Measurements from ENCODE around the gene PPP2R2D.

The PPP2R2D gene

GRCh38 chr10:131963350-131963749 is 62.5 kb downstream of the PPP2R2D start:
- no peak overlapping the region for H3K27ac ChIP-seq
- TF ChIP-seq CTCF (IDR thresholded peaks at IDR 0.05) (no peak), ZFX (IDR thresholded peaks at IDR 0.05; ENCODE audit: borderline replicate concordance) (no peak)

GRCh38 chr10:131963811-131964210 is 63.0 kb downstream of the PPP2R2D start:
- no peak overlapping the region for H3K27ac ChIP-seq
- TF ChIP-seq CTCF (IDR thresholded peaks at IDR 0.05) (no peak), ZFX (IDR thresholded peaks at IDR 0.05; ENCODE audit: borderline replicate concordance) (no peak)

- no peak for TF ChIP-seq ZFX (IDR thresholded peaks at IDR 0.05; ENCODE audit: borderline replicate concordance)
- TF ChIP-seq CTCF (IDR thresholded peaks at IDR 0.05): no peak
- H3K27ac ChIP-seq: no peak overlapping the region
These were observed 63.5 kb downstream of the PPP2R2D start for GRCh38 chr10:131964298-131964697.

GRCh38 chr10:131968949-131969348 is 68.1 kb downstream of the PPP2R2D start:
- TF ChIP-seq ZFX (IDR thresholded peaks at IDR 0.05; ENCODE audit: borderline replicate concordance) (no peak), CTCF (IDR thresholded peaks at IDR 0.05) (no peak)
- no peak overlapping the region for H3K27ac ChIP-seq

- no peak overlapping the region for H3K27ac ChIP-seq
- TF ChIP-seq ZFX (IDR thresholded peaks at IDR 0.05; ENCODE audit: borderline replicate concordance) (no peak), CTCF (IDR thresholded peaks at IDR 0.05) (no peak)
These were observed 70.1 kb downstream of the PPP2R2D start for GRCh38 chr10:131970946-131971345.

GRCh38 chr10:131971591-131971990 is 70.8 kb downstream of the PPP2R2D start:
- H3K27ac ChIP-seq: no peak overlapping the region
- TF ChIP-seq ZFX (IDR thresholded peaks at IDR 0.05; ENCODE audit: borderline replicate concordance) (no peak), CTCF (IDR thresholded peaks at IDR 0.05) (no peak)

GRCh38 chr10:131972474-131973071 is 71.8 kb downstream of the PPP2R2D start:
- H3K27ac ChIP-seq: no peak overlapping the region

More at GRCh38 chr10:131972474-131973071, 71.8 kb downstream of the PPP2R2D start:
- TF ChIP-seq CTCF (IDR thresholded peaks at IDR 0.05) (no peak), ZFX (IDR thresholded peaks at IDR 0.05; ENCODE audit: borderline replicate concordance) (no peak)

Measured in 22Rv1 (cell line).